HG03469 (cell line): Measurements from ENCODE around the gene TMTC2.
A peak's percentile ranks its signal among the peaks of the same experiment; 100 is the strongest.
"Not testable (repeated sequence)": the region's sequence is repeated elsewhere in the genome, so short reads cannot be mapped to it uniquely, and the experiment has no call there.

Source experiments
- ATAC-seq: cut with Tn5 transposase; IDR thresholded peaks from one replicate; pipeline ENCODE4 v1.9.1; 2021; ENCODE audit warnings: mild to moderate bottlenecking, moderate library complexity, moderate number of reproducible peaks; ENCODE audit not compliant: unreplicated experiment

TMTC2 gene

DNA sequence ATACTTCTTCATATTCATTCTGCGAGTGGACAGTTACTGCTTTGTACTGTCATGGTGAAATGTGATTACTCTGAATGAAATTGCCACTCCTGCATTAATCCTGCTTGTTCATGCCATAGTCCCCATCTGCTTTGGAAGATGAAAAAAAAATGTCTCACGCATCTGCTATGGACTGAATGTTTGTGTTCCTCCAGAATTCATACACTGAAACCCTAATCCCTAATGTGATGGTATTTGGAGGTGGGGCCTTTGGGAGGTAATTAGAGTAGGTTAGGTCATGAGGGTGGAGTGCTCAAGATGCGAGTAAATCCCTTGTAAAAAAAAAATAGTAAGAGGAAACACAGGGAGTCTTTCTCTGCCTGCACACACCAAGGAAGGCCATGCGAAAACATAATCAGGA, 427.2 kb downstream of the TMTC2 start:
- ATAC-seq = no peak

DNA sequence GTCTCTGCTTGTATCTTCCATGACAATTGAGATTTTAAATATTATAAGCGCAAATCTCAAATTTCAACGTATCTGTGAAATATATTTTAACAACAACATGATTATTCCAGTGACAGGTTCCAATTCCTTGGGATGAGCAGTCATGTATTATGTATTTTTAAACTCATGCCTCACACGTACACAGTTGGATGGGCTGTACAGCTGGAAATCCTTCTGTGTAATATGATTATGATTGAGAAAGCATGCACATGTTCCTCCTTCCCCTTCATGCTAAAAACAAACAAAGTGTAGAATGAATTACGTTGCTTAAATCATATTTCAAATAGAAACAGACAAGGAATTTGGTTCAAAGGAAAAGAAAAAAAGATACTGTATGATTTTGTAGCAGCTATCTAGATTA, 428.3 kb downstream of the TMTC2 start:
- no peak for ATAC-seq

DNA sequence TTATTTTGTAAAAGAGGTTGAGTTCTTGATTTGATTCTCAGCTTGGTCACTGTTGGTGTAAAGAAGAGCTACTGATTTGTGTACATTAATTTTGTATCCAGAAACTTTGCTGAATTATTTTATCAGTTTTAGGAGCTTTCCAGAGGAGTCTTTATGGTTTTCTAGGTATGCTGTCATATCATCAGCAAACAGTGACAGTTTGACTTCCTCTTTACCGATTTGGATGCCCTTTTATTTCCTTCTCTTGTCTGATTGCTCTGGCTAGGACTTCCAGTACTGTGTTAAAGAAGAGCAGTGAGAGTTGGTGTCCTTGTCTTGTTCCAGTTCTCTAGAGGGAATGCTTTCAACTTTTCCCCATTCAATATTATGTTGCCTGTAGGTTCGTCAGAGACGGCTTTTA, 431.2 kb downstream of the TMTC2 start:
- ATAC-seq = not testable (repeated sequence)

DNA sequence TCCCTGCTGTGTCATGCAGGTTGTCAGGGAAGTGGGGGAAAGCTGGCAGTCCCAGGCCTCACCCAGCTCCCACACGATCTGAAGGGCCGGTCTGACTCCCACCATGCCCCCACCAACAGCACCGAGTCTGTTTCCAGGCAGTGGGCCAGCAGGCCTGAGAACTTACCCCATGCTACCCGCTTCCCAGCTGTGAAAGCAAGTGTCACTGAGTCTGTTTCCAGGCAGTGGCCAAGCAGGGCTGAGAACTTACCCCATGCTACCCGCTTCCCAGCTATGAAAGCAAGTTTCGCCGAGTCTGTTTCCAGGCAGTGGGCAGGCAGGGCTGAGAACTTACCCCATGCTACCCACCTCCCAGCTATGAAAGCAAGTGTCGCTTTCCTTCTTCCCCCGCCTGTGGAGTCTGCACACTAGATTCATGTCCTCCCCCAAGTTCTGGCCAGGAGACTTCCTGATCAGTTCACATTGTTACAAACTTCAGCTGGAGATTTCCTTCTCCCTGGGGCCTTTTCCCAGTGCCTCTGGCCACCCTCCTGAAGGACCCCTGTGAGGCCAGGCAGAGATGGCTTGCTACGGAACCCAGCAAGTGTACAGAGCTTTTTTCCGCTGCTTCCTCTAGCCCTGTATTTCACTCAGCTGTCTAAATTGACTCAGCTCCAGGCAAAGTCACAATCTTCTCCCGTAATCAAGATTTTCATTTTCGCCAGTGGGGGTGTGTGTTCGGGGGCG, 435.4 kb downstream of the TMTC2 start:
- no peak for ATAC-seq

DNA sequence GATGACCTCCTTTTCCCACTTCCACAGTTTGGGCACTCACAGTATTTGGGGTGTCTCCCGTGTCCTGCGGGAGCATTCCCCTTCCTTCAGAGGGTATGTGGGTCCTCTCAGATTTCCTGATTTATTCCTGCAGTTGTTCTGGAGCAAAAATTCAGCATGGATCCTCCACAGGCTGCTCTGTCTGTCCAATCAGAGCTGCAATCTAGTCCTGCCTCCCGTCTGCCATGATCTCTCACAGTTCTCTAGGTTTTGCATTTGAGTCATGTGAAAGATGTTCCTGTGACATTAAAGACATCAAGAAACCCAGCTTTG, 435.9 kb downstream of the TMTC2 start:
- no peak for ATAC-seq

DNA sequence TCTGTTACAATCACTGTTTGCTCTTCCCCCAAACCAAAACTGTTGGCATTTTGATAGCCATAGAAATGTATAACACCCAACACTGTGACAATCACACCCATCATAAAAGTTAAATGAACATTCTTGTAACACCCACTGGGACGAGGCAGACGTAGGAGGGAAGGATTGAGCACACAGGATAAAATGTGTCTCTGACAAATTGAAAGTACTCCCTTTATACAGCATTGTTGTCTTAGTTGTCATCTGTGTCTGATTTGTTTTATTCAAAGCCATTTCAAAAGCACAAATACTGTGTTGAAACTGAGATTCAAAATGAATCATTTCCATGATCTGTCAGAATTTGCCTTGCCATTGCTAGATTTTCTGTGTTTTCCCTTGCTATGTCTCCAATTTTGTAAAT, 436.3 kb downstream of the TMTC2 start:
- no peak for ATAC-seq

DNA sequence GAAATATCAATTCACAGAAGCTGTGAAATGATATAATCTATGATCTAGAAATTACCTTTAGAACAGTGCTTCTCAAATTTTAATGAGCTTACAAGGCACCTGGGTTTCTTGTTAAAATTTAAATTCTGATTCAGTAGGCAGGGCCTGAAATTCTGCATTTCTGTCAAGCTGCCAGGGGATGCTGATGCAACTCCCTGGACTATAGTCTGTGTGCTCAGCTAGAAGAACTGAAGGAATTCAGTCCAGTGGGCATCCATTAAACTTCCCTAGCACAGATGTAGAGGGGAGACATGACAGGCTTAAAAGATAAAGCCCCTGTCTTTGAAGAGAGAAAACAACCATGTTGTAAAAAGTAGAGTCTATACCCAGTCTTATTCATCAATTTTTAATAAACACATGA, 441.8 kb downstream of the TMTC2 start:
- no peak for ATAC-seq

DNA sequence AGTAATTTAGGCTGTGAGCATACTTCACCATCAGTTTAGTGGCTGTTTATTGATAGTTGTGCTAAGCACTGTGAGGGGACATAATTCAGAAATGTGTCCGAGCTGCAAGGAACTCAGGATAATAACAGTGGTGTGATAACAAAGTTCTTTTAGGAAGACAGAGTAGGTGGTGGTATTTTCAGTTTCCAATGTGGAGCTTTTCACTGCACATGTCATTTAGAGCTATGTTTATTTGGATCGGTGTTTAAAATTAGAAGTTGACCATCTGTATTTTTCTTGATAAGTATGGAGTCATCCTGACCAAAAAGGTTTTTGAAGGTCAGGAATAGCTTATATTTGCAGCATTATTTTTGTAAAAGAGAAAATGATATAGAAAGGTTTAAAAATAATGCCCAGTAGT, 443.5 kb downstream of the TMTC2 start:
- no peak for ATAC-seq

DNA sequence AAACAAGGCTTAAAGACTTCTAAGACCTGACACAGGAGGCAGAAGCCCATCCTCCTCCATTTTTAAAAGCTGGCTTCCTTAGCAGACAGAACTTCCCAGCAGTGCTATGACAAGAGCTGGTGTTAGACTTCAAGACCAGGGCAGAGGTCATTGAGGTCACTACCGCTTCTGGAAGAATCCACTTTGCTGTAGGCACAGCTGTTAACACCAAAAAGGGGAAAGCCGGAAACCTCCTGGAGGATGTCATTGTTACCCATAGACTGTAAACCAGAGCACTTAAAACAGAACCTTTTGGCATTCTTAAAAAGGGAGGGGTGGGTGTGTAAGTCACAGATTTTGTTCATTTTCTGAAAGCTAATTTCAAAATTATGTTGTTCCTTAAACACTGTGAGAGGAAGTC, 445.7 kb downstream of the TMTC2 start:
- no peak for ATAC-seq

DNA sequence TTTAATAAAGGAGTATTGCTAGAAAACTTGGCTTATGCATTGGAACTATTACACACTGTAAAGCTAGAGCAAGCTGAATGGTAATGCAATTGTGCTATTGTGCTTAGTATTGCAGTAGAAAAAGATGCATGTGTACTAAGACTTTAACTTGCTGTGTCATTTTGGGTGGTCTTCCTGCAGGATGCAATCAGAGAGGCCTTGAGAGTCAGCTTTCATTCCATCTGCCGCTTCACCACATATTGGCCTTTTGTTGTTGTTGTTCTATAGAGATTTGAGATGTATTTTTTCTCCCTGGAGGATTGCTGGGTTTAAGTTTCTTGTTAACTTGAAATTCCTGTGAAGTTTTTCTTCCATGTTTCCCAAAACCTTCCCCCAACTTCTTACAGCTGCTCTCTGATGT, 449.7 kb downstream of the TMTC2 start:
- ATAC-seq = no peak

DNA sequence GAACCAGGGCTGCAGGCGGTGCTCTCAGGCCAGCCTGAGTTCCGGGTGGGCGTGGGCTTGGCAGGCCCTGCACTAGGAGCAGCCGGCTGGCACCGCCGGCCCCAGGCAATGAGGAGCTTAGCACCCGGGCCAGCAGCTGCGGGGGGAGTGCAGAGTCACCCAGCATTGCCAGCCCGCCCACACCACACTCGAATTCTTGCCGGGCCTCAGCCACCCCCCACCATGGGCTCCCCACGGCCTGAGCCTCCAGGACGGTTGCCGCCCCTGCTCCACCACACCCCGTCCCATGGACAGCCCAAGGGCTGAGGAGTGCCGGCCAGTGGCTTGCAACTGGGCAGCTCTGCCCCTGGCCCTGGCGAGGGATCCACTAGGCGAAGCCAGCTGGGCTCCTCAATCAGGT, 453.4 kb downstream of the TMTC2 start:
- ATAC-seq = no peak

DNA sequence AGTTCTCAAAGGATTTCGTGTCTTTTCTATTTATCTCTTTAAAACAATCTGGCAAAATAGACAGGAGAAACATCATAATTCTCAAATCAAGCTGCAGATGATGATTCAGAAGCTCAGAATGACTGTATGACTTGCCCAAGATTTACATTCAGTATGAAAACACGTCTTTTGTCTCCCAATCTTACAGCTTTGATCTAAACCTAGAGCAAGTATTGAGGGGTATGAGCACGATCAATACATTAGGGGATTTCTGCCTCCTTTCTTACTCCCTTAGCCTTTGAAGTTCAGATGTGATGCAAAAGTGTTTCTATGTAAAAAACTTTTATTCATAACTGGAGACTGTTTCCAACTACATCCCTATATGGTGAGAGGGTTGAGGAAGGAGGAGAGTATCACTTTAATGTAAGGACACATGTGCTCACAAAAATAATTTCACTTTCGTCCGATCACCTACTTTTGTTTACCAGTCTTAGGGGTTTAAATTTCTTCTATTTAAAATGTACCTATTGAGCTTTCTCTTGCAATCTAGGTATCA, 454.8 kb downstream of the TMTC2 start:
- no peak for ATAC-seq

DNA sequence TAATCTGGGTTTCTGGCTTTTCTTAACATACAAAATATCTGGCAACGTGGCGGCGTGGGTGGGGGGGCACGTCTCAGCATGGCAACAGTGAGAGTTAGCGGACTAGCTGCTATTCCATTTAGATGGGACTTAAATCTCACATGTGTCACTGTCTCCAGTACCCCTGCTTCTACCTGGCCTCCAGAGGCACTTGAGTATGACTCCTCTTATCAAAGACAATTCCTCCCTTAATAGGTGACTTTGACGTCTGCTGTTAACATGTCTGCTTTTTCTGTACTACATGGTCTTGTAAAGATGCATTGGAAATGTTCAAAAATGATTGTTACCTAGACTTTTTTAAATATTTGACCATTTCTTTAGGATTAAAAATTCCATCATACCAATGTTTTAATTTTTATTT, 456.2 kb downstream of the TMTC2 start:
- no peak for ATAC-seq

DNA sequence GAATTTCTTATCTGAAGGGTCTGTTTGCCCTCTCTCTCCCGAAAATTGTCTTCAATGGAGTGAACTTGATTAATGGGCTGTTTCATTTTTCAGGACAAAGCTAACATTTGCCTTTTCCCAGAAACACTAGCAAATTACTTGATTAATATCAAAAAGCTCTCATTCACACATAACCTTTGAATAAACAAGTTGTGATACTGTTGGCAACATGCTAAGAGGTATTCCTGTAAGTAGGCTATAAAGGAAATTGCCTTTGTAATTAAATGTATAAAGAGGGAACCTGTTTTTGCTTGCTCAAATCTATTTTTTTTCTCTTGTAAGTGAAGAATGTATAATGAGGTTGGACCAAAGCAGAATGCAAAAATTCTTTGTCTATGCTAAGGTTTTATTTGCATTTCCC, 457.2 kb downstream of the TMTC2 start:
- no peak for ATAC-seq

DNA sequence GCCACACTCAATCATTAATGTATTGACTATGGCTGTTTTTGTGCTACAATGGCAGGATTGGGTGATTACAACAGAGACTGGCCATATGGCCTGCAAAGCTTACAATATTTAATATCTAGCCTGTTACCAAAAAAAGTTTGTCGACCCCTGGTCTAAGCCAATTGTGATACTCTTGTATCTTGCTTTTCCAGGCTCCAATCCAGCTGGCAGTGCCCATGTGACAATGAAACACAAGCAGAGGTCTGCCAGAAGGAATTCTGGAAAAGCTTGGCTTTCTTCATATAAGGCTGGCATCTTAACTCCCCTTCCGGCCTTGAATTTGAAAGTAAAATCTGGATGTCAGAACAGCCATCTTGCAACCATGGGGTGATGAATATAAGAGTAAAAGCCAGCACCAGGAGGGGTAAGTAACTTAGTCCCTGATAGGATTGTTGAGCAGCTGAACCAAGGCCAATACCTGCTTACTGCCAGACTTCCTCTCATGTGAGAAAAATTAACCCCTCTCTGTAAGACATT, 458.7 kb downstream of the TMTC2 start:
- ATAC-seq = no peak

DNA sequence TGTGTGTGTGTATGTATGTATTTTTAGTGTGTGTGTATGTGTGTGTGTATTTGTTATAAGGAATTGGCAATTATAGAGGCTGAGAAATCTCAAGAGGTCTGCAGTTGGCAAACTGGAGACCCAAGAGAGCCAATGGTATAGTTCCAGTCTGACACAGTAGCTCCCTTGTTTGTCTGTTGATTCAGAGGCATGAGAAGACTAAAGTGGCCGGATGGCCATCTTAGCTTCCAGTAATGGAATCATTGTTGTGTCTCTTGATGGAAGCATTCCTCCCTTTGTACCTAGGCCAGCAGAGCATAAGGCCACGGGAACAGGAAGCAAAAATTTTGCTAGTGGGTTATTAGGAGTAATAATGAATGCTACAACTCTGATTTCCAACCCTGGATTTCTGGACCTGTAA, 460.6 kb downstream of the TMTC2 start:
- no peak for ATAC-seq

DNA sequence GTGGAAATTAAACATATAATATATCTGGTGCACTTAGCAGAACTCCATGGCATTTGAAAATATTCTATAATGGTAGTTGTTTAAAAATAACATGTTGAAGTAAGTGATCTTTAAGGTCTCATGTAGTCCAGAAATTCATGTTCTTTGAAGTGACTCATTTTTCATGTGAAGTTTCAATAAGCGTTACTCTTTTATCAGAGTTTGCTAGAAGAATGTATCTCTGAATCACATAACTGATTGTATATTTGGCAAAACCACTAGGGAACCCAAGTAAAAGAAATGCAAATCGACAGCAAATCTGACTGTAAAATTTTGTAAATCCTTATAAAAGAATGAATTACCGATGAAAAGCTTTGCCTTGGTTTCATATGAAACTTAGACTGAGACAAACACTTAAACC, 463.3 kb downstream of the TMTC2 start:
- ATAC-seq = no peak

DNA sequence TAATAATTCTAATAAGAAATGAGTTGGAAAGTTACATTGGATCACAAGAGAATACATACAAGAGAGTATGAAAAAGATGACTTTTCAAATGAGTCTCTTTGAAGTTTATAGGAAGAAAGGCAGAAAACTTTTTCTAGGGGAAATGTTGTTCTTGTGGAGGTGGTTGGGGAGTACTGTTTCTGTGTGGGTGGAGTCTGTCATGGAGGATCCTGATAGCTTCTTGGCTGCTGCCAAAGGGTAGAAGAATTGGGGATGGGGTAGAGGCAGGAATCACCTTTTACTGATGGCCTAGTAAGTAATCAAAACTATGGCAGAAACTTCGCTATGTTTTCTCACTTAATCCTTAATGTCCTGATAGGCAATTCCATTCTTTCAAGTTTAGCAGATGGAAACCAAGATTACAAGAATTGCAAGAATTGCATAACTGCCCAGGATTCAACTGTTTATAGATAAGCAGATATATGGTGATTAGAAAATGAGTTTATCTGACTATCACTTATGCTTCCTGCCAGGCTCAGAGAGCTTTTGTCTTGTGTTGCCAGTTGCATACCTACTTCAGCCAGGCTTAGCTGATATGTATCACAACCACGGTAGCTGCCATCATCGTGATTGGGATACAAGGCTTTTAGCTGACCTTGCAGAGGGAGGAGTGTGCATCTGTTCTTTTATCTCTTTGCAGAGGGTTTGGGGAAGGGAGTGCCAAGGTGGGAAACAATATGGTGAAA, 463.9 kb downstream of the TMTC2 start:
- ATAC-seq = no peak

DNA sequence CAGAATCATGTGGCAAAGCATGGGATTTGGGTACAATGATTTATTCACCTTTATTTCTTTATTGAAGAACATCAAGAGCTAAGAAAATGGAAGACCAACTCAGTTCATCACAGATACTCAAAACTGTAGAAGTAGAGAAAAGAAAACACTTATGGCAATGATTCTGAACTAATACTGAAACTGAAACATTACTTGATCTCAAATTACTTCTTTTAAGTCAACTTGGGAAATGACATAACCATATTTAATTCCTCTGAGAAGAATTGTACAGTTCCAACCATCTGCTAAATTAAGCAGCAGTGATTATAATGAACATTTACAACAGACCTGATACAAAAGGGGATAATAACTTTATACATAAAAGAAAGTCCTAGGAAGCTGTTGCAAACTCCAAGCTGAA, 466.5 kb downstream of the TMTC2 start:
- ATAC-seq = peak; percentile 56

DNA sequence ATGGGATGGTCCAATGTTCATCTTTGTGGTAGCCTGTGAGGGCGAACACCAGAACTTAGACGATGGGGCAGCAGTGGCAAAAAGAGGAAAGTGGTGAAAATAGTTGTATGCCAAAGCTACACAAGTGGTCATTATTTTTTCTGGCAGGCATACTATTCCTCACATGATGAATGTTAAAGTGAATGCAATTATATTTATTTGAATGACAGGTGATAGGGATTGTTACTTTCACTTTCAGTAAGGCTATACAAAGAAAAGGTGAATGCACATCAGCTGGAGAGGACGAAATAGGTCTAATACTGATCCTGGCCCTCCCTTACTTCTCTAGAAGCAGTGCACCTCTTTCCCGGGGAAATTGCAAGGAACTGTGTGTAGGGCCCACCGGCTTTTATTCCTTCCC, 470.1 kb downstream of the TMTC2 start:
- no peak for ATAC-seq

DNA sequence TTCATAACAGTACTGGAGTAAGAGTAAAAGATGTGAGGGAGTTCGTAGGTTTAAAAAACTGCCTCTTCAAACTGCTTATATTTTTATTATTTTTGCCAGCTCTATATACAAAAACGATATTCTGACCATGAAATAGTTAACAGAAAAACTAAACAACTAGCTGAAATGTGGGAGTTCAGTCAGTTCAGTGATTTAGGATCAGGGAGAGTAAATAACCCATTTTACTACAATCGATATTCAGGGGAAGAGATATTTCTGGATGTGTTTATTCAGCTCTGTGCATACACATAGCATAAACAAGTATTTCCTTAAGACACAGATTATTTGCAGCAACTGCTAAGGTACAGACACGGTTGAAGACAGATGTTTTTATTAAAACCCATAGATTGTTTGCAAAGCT, 470.9 kb downstream of the TMTC2 start:
- ATAC-seq = no peak

DNA sequence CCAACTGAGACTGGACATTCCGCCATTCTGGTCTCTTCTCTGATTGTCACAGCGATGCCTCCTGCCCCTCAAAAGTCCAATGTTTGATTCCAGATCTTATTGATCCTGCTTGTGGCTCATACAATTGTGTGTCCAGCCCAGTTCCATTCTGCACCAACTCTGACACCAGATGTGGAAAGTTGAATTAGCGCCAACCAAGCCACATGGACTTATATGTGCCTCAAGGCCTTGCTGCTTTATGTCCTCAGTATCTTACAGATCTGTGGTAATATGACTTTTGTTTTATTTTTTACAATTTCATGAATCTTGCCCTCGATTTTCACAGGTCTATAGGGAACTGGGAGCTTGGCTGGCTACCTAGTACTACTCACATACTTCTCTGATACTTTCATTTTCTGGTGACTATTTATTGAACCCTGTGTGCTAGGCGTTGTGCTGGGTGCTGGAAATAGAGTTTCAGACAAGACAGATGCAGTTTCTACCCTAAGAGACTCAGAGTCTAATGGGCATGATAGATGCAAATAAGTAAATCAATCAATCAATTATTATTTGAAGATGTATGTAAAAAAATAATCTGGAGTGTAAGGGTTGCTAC, 472.0 kb downstream of the TMTC2 start:
- ATAC-seq = no peak
